ENCODE results near the gene DKK3.

DKK3 gene

DNA sequence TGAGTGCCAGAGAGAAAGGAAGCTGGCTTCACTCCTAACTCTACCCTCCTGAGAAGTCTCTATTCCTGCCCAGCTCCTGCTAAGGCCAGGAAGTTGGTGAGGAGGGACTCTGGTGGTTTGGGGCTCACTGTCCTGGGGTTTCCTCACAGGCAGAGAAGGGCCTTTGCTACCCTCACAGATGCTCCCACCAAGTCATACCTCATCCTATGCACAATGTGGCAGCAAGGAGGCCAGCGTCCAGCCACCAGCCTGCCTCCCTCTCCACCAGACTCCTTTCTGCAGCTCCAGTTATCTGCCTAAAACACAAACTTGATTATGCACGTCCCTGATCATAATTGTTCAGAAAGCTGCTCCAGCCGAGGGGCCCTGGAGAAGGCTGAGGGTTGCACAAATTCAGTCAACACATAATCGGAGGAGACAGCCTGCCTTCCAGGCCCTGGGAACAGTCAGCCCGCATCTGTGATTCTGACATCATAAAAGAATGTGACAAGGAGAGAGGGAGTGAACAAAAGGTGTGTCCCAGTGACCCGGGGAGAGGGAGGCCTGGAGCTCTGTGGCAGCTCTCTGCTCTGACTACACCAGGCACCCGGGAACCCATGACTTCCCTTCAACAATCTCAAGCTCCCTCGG, 28.8 kb downstream of the DKK3 start:
- H3K4me3 ChIP-seq (ENCODE audit: low read depth, low read length) = no peak overlapping the region
- in situ Hi-C loops (cut with HindIII; ENCODE audit: low sequenced_read_pairs) = no loop called here
- TF ChIP-seq, protein P1, sequence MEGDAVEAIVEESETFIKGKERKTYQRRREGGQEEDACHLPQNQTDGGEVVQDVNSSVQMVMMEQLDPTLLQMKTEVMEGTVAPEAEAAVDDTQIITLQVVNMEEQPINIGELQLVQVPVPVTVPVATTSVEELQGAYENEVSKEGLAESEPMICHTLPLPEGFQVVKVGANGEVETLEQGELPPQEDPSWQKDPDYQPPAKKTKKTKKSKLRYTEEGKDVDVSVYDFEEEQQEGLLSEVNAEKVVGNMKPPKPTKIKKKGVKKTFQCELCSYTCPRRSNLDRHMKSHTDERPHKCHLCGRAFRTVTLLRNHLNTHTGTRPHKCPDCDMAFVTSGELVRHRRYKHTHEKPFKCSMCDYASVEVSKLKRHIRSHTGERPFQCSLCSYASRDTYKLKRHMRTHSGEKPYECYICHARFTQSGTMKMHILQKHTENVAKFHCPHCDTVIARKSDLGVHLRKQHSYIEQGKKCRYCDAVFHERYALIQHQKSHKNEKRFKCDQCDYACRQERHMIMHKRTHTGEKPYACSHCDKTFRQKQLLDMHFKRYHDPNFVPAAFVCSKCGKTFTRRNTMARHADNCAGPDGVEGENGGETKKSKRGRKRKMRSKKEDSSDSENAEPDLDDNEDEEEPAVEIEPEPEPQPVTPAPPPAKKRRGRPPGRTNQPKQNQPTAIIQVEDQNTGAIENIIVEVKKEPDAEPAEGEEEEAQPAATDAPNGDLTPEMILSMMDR (IDR thresholded peaks at IDR 0.05; ENCODE audit: low read depth, low read length, missing control alignments) = no peak
- no peak for DNase-seq (ENCODE audit: low read depth)

DNA sequence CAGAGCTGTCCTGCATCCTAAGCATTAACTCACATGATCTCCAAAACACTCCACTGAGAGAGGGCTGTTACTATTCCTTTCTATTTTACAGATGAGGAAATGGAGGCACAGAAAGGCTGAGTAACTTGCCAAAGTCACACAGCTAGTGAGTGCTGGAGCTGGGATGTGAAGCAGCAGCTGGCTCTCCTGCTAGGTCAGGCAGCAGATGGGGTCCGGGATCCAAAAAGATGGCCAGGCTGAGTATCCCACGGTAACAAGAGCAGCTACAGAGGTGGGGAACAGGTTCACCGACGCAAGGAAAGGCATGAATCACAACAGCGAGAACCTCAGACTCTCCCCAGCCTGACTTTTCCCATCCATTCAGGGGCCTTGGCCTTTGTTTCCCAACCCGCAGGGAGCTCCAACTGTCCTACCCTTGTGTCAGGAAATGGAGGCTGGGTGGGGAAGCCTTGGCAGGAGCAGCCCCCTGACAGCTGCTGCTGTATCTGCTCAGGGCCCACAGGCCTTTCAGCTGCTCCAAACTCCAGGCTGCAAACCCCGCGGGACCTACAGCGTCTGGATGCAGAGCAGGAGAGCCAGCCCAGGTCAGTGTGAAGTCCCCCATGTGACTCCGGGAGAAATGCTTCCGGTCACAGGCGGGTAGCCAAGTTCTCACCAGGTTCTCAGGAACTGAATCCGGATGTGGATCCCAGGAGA, 29.5 kb downstream of the DKK3 start:
- DNase-seq (ENCODE audit: low read depth) = peak; percentile 63
- H3K4me3 ChIP-seq (ENCODE audit: low read depth, low read length) = no peak overlapping the region
- in situ Hi-C loops (cut with HindIII; ENCODE audit: low sequenced_read_pairs) = no loop called here
- TF ChIP-seq, protein P1 (IDR thresholded peaks at IDR 0.05; ENCODE audit: low read depth, low read length, missing control alignments) = no peak

DNA sequence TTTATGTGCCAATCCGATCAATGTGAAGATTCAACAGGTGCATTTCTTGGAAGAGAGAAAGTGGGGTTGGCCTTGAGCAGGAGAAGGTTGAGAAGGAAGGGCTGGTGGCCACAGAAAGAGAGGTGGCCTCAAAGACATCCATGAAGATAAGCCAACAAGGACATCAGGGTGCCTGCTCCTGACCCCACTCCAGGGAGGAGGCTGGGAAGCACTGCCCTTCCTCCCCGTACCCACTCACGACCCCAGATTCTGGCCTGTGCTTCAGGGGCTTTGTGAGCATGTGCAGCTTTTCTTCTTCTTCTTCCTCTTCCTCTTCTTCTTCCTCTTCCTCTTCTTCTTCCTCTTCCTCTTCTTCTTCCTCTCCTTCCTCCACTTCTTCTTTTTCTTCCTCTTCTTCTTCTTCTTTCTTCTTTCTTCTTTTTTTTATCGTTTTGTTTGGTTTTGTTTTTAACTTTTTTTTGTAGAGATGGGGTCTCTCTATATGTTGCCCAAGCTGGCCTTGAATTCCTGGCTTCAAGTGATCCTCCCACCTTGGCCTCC, 30.3 kb downstream of the DKK3 start:
- H3K4me3 ChIP-seq (ENCODE audit: low read depth, low read length) = no peak overlapping the region
- DNase-seq (ENCODE audit: low read depth) = no peak
- in situ Hi-C loops (cut with HindIII; ENCODE audit: low sequenced_read_pairs) = no loop called here
- TF ChIP-seq, protein P1 (IDR thresholded peaks at IDR 0.05; ENCODE audit: low read depth, low read length, missing control alignments) = no peak

DNA sequence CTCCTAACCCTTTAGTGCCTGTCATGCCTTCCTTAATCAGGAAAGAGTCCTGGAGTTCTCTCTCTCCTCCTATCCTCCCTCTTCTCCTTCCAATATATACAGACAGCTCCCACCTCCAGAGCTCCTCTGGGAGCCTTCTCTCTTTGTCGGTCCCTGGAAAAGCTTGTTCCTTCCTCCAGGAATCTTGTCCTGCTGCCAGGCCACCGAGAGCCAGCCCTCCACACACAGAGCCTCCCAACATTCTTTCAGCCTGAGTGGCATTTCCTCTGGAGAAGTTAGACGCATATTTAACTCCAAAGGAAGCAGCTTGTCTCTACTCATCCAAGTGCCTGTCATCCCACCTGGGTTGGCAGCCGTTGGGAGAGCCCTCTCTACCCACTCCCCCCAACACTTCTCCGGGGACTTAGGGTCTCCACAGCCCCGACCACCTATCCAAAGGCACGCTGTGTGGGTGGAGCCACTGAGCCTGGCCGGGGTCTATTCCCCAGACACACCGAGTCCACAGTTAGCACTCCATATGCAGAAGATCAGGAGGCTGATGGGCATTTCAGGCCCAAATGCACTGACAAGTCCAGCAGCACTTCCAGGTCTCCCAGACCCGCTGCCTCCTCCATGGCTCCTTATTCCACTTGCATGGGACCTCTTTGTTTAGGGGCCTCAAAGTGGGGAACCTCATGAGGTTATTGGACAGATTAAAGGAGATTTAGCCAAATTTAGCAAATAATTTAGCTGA, 31.1 kb downstream of the DKK3 start:
- DNase-seq (ENCODE audit: low read depth) = peak; percentile 92
- no peak overlapping the region for H3K4me3 ChIP-seq (ENCODE audit: low read depth, low read length)
- in situ Hi-C loops (cut with HindIII; ENCODE audit: low sequenced_read_pairs) = no loop called here
- TF ChIP-seq, protein P1 (IDR thresholded peaks at IDR 0.05; ENCODE audit: low read depth, low read length, missing control alignments) = no peak

DNA sequence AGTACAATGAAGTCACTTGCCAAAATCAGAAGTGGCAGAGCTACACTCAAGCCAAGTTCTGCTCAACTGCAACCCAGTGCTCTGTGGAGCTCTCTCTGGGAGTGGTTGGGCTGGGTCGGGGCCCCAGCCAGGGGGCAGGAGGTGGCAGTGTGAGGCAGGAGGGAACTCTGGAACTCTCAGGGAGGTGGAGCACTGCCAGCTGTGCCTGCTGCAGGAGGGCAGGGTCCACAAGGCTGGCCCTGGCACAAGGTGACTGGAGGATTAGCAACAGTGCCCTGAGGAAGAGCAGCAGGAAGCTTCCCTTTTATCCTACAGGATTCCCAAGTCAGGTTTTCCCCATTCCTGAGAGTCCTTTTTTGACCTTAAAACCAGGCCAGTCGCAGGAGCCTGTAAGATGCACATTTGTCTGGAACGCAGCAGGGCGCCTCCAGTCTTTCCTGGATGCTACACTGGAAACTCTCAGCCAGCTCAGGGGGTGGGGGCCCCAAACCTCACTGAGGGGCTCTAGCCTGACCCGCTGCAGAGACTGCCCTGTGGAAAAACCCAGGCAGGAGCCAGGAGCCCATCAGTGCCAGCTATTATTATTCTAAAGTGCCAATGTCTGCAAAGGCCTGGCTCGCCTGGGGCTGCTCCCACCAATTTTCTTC, 31.8 kb downstream of the DKK3 start:
- in situ Hi-C loops (cut with HindIII; ENCODE audit: low sequenced_read_pairs) = no loop called here
- H3K4me3 ChIP-seq (ENCODE audit: low read depth, low read length) = no peak overlapping the region
- no peak for DNase-seq (ENCODE audit: low read depth)
- TF ChIP-seq, protein P1 (IDR thresholded peaks at IDR 0.05; ENCODE audit: low read depth, low read length, missing control alignments) = no peak

All from astrocyte of the cerebellum (primary cell).